DND-41 (cell line): ENCODE results near the gene SH3RF3.

Experiments used
- ATAC-seq: fragments of 200-7000 bp; cut with Tn5 transposase; 3 replicates; pipeline ENCODE4 v1.9.1; 2021; ENCODE audit warnings: low read depth; ENCODE audit not compliant: insufficient read depth
- DNase-seq: peaks from one replicate; pipeline ENCODE4 v3.0.0-alpha.2; 2020
- H2AFZ ChIP-seq: 2 replicates; pipeline ENCODE4 v1.6.0; 2012; ENCODE audit warnings: low read depth, low read length
- H3K27ac ChIP-seq: 2 replicates; pipeline ENCODE4 v1.5.1; 2012; ENCODE audit warnings: low read length, inconsistent platforms
- H3K27me3 ChIP-seq: fragments of 200-600 bp; sonication (generic); 2 replicates; pipeline ENCODE4 v1.6.0; 2012; ENCODE audit warnings: low read length, mild to moderate bottlenecking, inconsistent platforms; ENCODE audit not compliant: insufficient read depth, poor library complexity
- H3K36me3 ChIP-seq: 2 replicates; pipeline ENCODE4 v1.5.1; 2012; ENCODE audit warnings: low read length, inconsistent platforms; ENCODE audit not compliant: insufficient read depth
- H3K4me1 ChIP-seq: 2 replicates; pipeline ENCODE4 v1.5.1; 2012; ENCODE audit warnings: mild to moderate bottlenecking, low read length; ENCODE audit not compliant: insufficient read depth
- H3K4me2 ChIP-seq: 2 replicates; pipeline ENCODE4 v1.6.0; 2012; ENCODE audit warnings: mild to moderate bottlenecking, moderate library complexity, low read length, inconsistent platforms; ENCODE audit not compliant: insufficient read depth
- H3K4me3 ChIP-seq, 2 experiments: fragments of 200-600 bp in 1 of 2; shearing (Covaris generic) in 1 of 2; 2 replicates each; pipeline ENCODE4 v1.5.1; 2012 to 2016; ENCODE audit warnings: inconsistent platforms in 2 of 2, low read length in 2 of 2, mild to moderate bottlenecking in 2 of 2, low read depth in 1 of 2, moderate library complexity in 1 of 2
- H3K79me2 ChIP-seq: 2 replicates; pipeline ENCODE4 v1.6.0; 2012; ENCODE audit warnings: low read length, inconsistent platforms; ENCODE audit not compliant: insufficient read depth
- H3K9ac ChIP-seq: 2 replicates; pipeline ENCODE4 v1.6.0; 2012; ENCODE audit warnings: low read depth, mild to moderate bottlenecking, inconsistent platforms, low read length, moderate library complexity
- H3K9me3 ChIP-seq: 2 replicates; pipeline ENCODE4 v1.5.1; 2012; ENCODE audit warnings: low read length, moderate library complexity, mild to moderate bottlenecking, inconsistent platforms; ENCODE audit not compliant: insufficient read depth, severe bottlenecking
- H4K20me1 ChIP-seq: 2 replicates; pipeline ENCODE4 v1.6.0; 2012; ENCODE audit warnings: low read length; ENCODE audit not compliant: insufficient read depth
- EZH2 ChIP-seq: IDR thresholded peaks from 3 replicates; pipeline ENCODE4 v1.6.1; 2012; ENCODE audit warnings: borderline replicate concordance, low read depth, mild to moderate bottlenecking, moderate library complexity, low read length, inconsistent platforms; ENCODE audit not compliant: severe bottlenecking
- TF ChIP-seq, protein P1 (sequence below): IDR thresholded peaks from 2 replicates; pipeline ENCODE4 v1.5.1; 2012; ENCODE audit warnings: borderline replicate concordance, low read length, moderate library complexity, mild to moderate bottlenecking; ENCODE audit not compliant: poor library complexity, severe bottlenecking; ENCODE audit errors: extremely low read depth

SH3RF3 gene

DNA sequence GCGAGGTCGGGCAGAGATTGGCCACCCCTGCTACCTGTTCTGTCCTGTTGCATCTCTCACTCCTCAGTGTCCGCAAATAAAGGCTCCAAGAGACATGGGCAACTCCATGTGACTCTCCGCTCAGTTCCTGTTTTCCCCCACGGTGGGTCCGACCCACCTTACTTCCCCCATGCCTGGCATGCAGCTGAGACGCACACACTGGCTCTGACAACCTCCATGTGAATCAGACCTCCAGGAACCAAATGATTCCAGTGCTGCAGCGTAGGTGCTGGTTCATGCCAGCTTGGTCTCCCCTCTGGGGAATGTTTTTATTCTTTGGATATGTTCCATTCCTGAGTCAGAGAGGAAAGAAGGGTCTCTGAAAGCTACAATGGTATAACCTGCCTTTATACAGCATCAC is 221.5 kb downstream of the SH3RF3 start:
- Histone ChIP-seq H3K4me2 (no peak overlapping the region; the same call in 1 of the 2 replicates), H3K4me3 (no peak overlapping the region), H3K79me2 (no peaks in the 10 kb centered on the region), H3K27me3 (no peaks in the 10 kb centered on the region), H4K20me1 (no peaks in the 10 kb centered on the region), H3K36me3 (no peaks in the 10 kb centered on the region), H2AFZ (no peak overlapping the region), H3K4me1 (peaks cover 48% of the 10 kb centered on the region), H3K9ac (no peak overlapping the region), H3K27ac (peak overlapping the region; percentile 82), H3K9me3 (no peaks in the 10 kb centered on the region)
- TF ChIP-seq EZH2, result no peak
- TF ChIP-seq, protein P1, sequence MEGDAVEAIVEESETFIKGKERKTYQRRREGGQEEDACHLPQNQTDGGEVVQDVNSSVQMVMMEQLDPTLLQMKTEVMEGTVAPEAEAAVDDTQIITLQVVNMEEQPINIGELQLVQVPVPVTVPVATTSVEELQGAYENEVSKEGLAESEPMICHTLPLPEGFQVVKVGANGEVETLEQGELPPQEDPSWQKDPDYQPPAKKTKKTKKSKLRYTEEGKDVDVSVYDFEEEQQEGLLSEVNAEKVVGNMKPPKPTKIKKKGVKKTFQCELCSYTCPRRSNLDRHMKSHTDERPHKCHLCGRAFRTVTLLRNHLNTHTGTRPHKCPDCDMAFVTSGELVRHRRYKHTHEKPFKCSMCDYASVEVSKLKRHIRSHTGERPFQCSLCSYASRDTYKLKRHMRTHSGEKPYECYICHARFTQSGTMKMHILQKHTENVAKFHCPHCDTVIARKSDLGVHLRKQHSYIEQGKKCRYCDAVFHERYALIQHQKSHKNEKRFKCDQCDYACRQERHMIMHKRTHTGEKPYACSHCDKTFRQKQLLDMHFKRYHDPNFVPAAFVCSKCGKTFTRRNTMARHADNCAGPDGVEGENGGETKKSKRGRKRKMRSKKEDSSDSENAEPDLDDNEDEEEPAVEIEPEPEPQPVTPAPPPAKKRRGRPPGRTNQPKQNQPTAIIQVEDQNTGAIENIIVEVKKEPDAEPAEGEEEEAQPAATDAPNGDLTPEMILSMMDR, result no peak
- DNase-seq (no peak), ATAC-seq (no peak)

DNA sequence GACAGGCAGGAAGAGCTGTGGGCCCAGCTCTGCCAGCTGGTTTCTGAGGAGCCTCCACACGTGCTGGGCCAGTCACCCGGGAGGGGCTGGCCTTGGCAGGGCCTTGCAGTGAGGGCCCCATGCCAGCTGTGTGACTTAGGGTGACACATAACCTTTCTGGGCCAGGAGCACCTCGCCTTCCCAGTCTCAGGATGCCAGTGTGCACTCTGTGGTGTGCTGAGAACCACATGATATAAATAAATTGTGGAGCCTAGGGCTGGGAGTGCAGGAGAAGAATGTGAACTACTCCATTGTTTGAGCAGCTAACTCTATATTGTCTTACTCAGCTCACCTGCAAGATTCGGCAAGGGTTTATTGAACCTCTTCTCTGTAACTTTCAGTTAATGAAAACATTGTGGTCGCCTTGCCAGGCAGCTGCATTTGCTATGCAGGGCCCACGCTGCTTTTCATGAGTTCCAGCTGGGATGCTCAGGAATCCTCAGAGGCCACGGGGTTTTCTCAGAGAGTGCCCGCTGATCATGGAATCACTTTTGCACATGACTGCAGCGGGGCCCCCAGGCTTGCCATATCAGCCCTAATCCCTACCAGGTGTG is 222.3 kb downstream of the SH3RF3 start:
- no peaks in the 10 kb centered on the region for H3K79me2 ChIP-seq
- DNase-seq (peak; percentile 78), ATAC-seq (peak; percentile 66)
- H3K9ac ChIP-seq, result no peak overlapping the region
- peak overlapping the region; percentile 45 for H3K27ac ChIP-seq
- H3K4me2 ChIP-seq, result no peak overlapping the region
- peaks cover 48% of the 10 kb centered on the region for H3K4me1 ChIP-seq
- no peak overlapping the region for H3K4me3 ChIP-seq
- H4K20me1 ChIP-seq, result no peaks in the 10 kb centered on the region
- H2AFZ ChIP-seq, result no peak overlapping the region
- TF ChIP-seq, protein P1, result no peak
- TF ChIP-seq EZH2, result no peak
- no peaks in the 10 kb centered on the region for H3K9me3 ChIP-seq
- H3K27me3 ChIP-seq, result no peaks in the 10 kb centered on the region
- H3K36me3 ChIP-seq, result no peaks in the 10 kb centered on the region

DNA sequence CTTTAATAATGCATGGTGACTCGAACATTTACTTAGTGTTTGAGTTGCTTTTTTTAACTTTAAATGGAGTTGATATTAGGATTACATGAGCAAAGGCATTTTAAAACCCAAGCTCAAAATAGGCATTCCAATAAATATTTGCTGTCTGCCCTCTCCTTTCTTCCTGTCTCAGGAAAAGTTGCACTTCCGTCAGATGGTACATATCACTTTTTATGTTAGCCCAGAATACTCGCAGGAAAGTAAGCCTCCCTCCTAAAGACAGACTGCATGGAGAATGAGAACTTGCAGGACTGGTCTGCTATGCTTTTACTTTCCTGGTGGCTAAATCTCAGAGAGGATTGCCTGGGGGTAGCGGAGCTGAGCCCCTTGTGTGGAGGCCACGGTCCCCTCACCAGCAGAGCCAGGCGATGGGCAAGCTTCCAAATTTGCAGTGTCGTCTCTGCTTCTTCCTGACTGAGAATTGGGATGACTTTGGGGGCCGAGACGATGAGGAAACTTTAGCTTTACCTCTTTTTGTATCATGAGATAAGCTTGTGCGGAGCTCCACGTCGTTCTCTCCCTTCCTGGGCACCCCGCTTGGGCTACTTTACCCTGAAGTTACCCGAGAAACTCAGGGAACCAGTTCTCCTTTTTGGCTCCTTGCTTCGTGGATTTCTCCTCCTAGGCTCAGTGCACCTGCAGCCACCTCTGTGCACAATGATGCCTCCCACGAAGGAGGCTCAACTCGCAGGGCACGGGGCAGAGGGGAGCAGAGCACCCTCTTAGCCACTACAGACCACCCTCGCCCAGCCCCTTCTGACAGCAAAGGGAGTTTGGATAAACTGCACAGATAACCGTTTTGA is 223.3 kb downstream of the SH3RF3 start:
- Histone ChIP-seq H3K4me2 (no peak overlapping the region), H3K27ac (no peak overlapping the region), H3K9me3 (no peaks in the 10 kb centered on the region), H3K36me3 (no peaks in the 10 kb centered on the region), H3K27me3 (no peaks in the 10 kb centered on the region), H3K4me3 (no peak overlapping the region), H3K79me2 (no peaks in the 10 kb centered on the region), H4K20me1 (no peaks in the 10 kb centered on the region), H3K9ac (no peak overlapping the region), H3K4me1 (peaks cover 46% of the 10 kb centered on the region), H2AFZ (no peak overlapping the region)
- no peak for TF ChIP-seq EZH2
- TF ChIP-seq, protein P1, result no peak
- ATAC-seq (no peak), DNase-seq (peak; percentile 2)
